NCI-H1930 (cell line): ENCODE data around the gene ZBTB17.

Experiments
- DNase-seq, 2 experiments: peaks; one replicate each; lab custom pipeline; 2025; lab: John Stamatoyannopoulos, UW

ZBTB17 gene

GRCh38 chr1:15947382-15948090 lies 28.4 kb downstream of the ZBTB17 start:
- no peak for DNase-seq

- no peak for DNase-seq
These were observed 29.1 kb downstream of the ZBTB17 start for GRCh38 chr1:15946571-15947381.

GRCh38 chr1:15945832-15946448 lies 30.0 kb downstream of the ZBTB17 start:
- no peak for DNase-seq

GRCh38 chr1:15945011-15945831 lies 30.7 kb downstream of the ZBTB17 start:
- DNase-seq: no peak

GRCh38 chr1:15944308-15945010 lies 31.4 kb downstream of the ZBTB17 start:
- DNase-seq: no peak

GRCh38 chr1:15943992-15944307 lies 32.0 kb downstream of the ZBTB17 start:
- DNase-seq: no peak

- no peak for DNase-seq
These were observed 32.4 kb downstream of the ZBTB17 start for GRCh38 chr1:15943328-15943991.

GRCh38 chr1:15942661-15943327 lies 33.1 kb downstream of the ZBTB17 start:
- DNase-seq: no peak

- no peak for DNase-seq
These were observed 33.8 kb downstream of the ZBTB17 start for GRCh38 chr1:15941899-15942660.

- DNase-seq: no peak
These were observed 34.7 kb downstream of the ZBTB17 start for GRCh38 chr1:15941044-15941840.

GRCh38 chr1:15940110-15941043 lies 35.5 kb downstream of the ZBTB17 start:
- DNase-seq: no peak

GRCh38 chr1:15939181-15940109 lies 36.5 kb downstream of the ZBTB17 start:
- no peak for DNase-seq

GRCh38 chr1:15938628-15939161 lies 37.2 kb downstream of the ZBTB17 start:
- DNase-seq: no peak

GRCh38 chr1:15937706-15938168 lies 38.2 kb downstream of the ZBTB17 start:
- DNase-seq: no peak

GRCh38 chr1:15937146-15937545 lies 38.8 kb downstream of the ZBTB17 start:
- DNase-seq: no peak

- no peak for DNase-seq
These were observed 39.9 kb downstream of the ZBTB17 start for GRCh38 chr1:15936025-15936424.
